Measurements from ENCODE around the gene CUX1.
"Not testable (repeated sequence)": the region's sequence is repeated elsewhere in the genome, so short reads cannot be mapped to it uniquely, and the experiment has no call there.

CUX1 gene

DNA sequence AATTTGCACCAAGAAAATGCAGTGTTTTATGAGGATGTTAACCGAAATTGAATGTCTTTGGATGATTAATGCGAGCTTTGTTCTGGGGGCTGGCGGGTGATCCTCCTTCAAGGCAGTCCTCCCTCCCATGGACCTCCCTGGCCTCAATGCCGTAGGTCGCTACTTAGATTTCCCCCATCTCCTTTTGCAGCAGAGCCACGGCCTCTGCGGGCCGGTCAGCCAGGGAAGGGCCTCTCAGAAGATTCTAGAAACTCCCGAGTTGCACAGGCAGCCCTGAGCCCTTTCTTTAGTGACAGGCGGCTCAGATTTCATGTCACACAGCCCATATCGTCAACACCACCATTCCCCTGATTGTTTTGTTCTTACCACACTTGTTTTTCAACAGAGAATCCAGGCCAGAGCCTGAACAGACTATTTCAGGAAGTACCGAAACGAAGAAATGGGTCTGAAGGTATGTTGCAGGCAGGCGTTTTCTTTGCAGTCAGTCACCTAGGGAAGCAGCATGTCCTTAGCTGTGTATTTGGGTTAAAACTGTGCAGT, 381.1 kb downstream of the CUX1 start:
- DNase-seq, result no peak

DNA sequence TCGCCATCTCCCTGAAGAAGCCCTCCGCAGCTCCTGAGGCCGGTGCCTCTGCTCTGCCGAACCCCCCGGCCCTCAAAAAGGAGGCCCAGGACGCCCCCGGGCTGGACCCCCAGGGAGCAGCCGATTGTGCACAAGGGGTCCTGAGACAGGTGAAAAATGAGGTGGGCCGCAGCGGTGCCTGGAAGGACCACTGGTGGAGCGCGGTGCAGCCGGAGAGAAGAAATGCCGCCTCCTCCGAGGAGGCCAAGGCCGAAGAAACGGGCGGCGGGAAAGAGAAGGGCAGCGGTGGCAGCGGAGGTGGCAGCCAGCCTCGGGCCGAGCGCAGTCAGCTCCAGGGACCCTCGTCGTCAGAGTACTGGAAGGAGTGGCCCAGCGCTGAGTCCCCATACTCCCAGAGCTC, 384.1 kb downstream of the CUX1 start:
- DNase-seq, result no peak

DNA sequence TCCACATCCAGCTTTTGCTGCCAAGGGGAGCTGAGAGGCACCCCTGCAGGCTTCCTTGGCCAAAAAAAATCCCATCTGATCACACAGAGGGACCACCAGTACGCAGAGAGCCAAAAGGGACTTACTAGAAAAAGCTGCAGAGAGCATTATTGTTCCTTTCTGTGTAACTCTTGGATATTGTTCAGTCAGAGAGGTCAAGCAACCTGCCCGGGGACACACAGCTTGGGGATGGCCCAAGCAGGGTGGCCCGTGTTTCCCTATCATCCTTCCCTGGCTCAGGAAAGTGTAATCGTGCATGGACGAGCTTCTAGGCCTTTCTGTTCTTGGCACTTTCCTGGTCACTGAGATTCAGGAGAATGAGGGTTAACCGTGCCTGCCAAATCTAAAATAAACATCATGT, 385.1 kb downstream of the CUX1 start:
- DNase-seq, result no peak

DNA sequence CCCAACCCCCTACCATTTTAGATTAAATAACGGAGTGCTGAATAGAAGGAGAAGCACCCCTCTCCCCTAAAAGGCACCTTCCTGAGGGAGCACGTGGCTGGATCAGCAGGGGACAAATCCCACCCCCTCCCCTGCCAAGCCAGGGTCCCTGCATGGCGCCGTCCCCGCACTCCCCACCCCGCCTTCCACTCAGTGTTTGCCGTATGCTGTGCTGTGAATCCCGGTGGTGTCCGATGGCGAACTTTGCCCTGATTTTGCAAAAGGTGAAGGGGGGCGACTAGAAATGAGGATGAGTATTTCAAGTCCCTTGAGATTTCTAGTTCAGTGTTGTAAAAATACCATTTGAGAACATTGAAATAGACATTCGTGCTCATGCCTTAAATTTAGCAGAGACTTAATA, 385.8 kb downstream of the CUX1 start:
- no peak for DNase-seq

DNA sequence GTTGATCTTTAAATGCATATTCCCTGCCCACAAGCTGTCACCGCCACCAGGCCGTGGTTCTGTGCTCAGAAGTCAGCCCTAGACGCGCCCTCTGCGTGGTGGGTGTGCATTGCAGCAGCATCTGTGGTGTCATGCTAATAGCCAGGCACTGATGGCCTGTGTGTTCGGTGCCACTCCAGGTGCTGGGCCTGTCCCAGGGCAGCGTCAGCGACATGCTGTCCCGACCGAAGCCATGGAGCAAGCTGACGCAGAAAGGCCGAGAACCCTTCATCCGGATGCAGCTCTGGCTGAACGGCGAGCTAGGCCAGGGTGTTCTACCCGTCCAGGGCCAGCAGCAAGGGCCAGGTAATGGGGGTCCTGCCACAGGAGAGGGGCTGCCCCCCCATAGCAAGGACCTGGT, 386.8 kb downstream of the CUX1 start:
- DNase-seq, result no peak

DNA sequence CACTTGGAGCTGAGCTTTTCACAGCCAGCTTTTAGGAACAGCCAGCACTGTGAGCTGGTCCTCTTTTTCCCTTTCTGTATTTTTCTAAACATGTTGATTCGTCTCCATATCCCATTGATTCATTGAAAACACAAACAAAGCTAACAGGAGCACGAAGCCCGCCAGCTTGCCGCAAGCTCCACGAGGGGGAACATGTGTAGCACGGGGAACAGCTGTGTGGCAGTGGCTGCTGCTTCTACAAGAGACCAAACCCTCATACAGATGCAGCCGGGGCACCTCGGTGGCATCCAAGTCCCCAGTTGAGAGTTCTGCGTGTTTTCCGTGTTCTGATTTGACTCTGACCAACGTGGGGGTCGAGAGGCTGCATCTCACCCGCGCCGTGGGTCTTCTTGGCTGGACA, 388.5 kb downstream of the CUX1 start:
- DNase-seq, result no peak

DNA sequence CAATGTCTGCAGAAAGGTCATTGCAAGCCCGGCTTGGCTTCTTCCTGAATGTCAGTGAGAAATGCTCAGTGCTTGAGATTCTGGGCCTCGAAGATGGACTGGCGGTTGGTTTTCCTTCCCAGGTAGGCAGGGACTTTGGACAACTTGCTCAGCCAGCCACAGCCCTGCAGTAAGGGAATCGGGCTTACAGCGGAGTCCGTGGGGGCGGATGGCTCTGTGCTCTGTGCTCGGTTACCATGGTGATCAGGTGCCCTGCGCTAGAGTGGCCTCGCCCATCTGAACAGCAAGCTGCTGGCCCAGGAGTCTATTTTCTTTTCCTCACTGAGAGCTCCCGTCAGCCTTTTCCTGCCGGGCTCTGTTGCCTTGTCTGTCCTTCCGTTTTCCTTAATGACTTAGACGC, 391.4 kb downstream of the CUX1 start:
- no peak for DNase-seq

DNA sequence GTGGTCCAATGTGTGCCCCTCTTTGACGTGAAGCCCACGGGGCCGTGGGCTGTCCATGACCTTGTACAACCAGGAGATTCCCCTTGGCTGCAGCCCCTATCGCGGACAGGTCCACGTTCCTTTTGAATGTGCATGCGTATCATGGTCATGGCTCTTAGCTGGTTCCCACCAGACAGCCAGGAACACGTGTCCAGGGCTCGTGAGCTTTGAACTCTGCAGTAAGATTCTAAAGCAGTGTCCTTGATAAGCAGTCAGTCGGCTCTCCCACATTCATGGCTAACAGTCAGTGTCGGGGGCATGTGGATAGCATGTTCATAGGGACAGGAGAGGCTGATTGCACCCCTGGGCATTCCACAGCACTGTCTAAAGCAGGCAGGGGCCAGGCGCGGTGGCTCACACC, 393.4 kb downstream of the CUX1 start:
- no peak for DNase-seq

DNA sequence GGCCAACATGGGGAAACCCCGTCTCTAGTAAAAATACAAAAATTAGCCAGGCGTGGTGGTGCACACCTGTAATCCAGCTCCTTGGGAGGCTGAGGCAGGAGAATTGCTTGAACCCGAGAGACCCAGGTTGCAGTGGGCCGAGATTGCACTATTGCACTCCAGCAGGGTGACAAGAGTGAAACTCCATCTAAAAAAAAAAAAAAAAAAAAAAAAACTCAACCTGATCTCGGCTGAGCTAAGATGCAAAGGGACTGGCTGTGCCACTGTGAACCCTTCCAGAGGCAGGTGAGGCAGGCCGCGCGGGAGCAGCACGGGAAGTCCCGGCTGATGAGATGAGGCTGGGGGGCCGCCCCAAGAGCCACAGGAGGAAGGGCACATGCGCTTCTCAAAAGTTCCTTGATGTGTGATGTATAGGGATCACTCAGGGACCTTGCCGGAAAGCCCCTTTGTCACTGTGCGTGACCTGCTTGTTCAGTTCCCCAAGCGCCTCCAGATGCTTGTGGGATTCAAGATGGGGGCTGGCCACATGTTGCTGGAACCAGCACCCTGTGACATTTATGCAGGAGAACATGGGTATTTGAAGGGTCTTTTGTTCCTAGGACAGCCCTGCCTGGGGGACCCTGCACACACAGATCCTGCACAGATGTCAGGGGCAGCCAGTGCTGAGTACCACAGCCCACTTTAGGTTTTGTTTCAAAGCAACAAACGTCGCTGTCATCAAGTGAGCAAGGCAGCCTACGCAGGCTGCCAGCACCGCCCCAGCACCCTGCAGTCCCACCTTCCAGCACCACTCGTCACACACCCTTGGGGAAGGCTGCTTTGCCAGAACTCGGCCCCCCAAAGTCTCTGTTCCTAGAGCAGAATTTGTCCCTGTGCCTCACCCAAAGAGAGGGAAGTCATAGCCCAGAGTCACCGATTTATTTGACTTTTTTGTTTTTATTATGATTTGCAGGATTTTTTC, 394.4 kb downstream of the CUX1 start:
- peak in 1 of 2 donors; percentile 42 for DNase-seq

DNA sequence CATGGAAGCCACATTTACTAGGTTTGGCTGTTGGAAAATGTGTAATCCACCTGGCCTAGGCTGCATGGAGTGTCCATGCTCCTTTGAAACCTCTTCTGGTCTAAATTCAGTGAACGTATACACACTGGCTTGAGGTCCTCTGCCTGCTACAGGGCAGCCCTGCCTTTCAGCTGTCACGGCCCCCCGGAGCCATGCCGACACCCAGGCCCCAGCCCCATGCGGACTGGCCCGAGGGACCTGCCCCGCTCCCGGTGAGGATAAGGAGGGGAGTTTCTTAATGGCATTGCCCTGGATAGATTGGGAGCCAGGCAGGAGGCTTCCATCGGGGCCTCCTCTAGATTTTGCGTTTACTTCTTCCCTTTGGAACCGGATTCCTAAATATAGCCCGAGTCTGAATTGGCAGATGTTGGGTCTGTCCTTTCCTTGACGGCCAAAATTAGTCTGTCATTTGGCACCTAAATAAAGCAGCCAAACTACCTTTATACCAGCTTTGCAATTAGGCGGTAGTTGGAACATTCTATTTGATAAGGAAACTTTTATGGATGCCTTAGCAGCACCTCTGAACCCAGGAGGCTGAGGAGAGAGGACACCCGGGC, 397.1 kb downstream of the CUX1 start:
- DNase-seq, result no peak

DNA sequence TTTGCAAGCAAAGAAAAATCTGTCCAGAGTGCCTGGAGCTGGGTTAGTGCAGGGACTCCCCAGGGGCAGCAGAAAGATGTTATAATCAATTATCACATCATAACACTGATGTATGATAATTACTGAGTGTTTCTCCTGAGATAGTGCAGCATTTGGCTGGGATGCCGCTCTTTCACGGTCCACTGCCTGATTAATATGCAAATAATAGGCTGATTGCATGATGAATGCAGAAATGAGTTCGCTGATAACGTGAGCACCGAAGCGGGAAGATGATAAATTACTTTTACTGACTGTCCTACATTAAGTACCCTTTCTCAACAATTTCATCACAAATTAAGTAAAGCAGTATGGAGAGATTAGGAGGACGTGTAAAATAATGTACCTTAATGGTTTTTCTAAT, 397.8 kb downstream of the CUX1 start:
- no peak for DNase-seq

DNA sequence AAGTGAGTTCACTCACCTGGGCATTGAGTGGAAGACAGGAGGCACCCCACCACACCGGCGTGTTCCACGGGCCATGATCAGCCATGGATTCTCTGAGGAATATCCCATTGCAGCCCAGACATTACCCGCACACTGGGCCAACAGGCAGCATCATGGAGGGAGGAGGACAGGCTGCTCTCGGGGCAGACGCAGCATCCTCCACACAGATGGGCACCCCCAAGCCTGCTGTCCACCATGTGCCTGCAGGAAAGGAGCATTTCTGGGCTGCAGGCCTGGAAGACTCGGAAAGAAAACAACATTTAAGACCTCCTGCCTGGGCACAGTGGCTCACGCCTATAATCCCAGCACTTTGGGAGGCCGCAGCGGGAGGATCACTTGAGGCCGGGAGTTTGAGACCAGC, 398.3 kb downstream of the CUX1 start:
- no peak for DNase-seq

DNA sequence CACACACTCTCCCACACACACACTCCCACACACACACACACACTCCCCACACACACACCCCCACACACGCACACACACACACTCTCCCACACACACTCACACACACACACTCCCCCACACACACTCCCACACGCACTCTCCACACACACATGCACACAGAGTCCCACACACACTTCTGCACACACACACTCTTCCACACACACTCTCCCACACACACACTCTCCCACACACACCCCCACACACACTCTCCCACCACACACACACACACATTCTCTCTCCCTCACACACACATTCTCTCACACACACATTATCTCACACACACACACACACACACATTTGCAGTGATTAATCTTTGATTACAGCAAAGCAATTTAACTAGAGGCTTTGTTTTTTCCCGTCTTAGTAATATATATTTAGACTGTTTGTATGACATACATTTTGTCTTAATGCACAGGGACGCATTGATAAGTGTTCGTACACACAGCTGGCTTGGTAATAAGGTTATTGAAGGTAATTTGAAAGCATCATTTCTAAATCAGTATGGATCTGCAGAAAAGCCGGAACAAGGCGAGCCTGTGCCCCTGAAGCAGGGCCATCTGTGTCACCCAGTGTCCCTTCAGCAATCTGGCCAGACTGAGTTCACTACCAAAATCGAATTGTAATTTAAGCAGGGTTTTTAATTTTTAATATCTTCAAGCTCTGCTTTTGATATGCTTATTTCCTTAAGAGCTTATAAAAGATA, 399.3 kb downstream of the CUX1 start:
- no peak for DNase-seq

DNA sequence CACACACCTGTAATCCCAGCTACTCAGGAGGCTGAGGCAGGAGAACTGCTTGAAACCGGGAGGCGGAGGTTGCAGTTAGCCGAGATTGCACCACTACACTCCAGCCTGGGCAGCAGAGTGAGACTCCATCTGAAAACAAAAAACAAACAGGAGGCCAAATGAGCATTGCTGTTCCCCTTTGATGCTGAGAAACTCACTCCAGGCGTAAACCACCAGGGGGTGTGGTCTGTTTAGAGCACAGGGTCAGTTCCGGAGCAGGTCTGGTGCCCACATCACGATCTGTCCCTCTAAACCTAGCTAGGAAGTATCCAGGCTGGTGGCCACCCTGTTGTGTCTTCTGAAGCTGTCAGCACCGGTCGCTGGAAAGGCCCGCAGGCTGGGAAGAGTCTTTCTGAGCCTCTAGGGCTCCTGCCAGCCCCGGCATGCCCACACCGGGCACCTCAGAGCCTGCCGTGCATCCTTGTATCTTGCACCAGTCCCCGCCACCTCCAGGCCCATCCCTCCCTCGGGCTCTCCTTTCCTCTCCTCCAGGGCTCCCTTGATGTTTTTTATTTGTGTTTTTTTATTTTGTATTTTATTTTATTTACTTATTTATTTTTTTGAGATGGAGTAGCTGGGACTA, 402.9 kb downstream of the CUX1 start:
- no peak for DNase-seq

DNA sequence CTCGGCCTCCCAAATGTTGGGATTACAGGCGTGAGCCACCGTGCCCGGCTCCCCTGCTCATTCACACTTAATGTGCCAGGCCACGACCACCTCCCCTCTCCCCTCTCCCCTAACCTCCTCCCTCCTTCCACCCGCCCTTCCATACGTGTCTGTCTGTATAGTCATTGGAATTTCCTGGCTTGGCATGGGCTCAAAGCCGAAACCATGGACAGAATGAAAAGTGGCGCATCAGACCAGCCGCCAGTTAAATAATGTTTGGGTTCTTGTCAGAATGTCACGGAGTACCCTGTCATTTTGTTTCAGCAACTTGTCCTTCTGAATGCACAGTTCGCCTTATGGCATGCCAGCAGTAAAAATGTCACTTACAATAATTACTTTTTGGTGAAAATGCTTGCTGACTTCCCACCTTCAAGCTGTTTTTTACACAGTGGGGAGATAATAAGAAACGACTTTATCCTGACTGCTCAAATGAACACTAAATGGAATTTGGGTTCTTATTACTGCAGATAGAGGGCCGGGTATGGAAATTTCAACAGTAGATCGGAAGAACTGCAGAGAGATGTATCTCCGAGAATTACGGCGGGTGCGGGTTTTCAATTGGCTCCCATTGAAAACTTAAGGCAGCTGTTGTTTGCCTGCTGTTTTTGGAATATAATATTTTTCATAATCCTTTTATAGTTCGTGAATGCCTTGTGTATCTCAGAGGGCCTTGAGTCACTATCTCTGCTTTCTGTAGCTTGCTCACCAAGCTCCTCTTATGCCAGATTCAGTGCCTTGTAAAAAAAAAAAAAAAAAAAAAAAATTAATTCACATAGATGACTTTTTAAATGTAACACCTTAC, 403.8 kb downstream of the CUX1 start:
- DNase-seq, result no peak

DNA sequence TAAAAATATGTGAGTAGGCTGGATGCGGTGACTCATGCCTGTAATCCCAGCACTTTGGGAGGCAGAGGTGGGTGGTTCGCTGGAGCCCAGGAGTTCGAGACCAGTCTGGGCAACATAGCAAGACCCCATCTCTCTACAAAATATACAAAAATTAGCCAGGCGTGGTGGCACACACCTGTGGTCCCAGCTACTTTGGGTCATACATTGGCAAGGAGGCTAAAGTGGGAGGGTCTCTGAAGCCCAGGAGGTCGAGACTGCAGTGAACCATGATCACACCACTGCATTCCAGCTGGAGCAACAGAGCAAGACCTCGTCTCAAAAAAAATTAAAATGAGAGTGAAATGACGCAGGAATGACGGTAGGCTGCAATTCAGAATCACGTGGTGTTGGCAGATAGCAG, 404.5 kb downstream of the CUX1 start:
- DNase-seq, result no peak

DNA sequence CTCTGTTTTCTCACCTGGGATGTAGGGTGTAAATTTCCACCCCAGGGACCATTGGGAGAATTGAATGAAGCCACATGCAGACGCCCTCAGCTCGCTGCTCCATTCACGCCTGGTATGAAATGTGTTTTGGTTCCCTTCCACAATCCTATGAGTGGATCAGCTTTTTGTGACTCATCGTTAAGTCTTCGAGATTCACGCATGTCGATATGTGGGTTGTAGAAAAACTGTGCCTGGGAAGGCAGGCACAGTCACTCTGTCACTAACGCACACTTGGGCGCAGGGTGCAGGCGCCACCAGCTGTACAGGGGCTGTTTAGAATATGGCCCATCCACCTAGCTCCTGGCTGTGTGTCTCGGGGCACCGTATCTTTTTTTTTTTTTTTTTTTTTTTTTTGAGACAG, 405.0 kb downstream of the CUX1 start:
- no peak for DNase-seq

DNA sequence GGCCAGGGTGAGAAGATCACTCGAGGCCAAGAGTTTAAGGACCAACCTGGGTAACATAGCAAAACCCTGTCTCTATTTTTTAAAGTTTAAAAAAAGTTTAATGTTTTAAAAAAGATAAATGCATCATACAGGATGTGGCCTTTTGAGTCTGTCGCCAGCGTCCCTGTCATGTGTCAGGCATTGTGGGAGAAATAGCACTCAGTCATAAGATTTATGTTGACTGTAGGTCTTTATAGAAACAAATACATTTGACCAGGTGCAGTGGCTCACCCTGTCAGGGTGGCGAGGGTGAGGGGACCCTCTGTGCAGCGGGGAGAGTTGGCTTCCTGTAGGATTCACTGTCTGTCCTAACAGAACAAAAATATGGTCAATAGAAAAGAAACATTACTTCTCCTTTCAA, 405.8 kb downstream of the CUX1 start:
- no peak for DNase-seq

DNA sequence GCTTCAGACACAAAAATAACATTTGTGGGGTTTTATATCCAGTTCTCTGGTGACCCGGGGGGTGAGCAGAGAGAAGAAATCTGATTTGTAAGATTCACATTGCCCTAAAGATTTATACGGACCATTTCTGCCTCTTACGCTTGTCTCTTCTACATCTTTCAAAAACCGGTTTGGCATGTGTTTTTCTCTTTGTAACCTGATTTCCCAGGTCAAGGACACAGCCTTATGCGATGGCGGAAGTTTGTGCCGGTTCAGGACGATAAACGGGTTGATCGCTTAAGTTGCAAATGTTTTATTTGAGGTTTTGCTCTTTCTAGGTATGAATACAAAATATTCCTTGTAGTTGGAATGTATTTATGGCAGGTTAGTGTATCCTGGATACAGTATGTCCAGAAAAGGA, 407.6 kb downstream of the CUX1 start:
- no peak for DNase-seq

DNA sequence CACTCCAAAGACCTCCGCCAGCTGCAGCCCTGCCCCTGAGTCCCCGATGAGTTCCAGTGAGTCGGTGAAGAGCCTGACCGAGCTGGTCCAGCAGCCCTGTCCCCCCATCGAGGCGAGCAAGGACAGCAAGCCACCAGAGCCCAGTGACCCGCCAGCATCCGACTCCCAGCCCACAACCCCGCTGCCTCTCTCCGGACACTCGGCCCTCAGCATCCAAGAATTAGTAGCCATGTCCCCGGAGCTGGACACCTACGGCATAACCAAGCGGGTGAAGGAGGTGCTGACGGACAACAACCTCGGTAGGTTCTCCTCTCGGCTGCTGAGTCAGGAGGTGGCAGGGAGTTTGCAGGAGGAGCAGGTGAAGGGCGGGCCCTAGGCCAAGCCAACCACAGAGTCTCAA, 409.9 kb downstream of the CUX1 start:
- DNase-seq, result no peak

DNA sequence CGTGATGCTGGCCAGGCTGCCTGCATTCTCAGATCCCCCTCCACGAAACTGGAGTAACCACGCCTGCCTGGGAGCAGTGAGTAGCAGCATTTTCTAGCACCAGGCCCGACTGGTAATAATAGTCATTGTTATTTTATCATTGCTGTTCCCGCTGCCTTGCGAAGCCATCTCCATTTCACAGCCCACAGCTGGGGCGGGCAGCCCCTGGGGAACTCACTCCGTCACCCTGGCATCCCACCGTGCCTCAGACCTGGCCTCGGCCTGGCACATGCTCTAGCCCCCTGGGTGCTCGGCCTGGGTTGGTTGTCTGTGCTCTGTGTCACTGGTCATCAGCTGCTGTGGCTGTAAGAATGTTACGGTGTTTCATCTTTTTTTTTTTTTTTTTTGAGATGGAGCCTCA, 411.5 kb downstream of the CUX1 start:
- no peak for DNase-seq

DNA sequence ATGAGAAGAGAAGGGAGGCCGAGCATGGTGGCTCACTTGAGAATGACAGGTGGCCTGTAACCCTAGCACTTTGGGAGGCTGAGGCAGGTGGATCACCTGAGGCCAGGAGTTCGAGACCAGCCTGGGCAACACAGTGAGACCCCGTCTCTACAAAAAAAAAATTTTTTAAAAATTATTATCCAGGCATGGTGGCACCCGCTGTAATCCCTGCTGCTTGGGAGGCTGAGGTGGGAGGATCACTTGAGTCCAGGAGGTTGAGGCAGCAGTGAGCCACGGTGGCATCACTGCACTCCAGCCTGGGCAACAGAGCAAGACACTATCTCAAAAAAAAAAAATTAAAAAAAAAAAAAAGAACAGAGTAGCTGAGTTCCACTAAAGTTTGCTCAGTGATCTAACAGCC, 412.7 kb downstream of the CUX1 start:
- DNase-seq, result not testable (repeated sequence)
